H9 (cell line): ENCODE measurements around the gene TBC1D25. TPM values are rescaled to one million over a fixed set of nuclear protein-coding genes. Genes with fewer than 3 reads are reported as not detected.

Experiments
- DNase-seq: peaks from one replicate; pipeline ENCODE4 v3.0.0-alpha.2; 2017
- H2AFZ ChIP-seq: one replicate; pipeline ENCODE4 v1.6.1; 2013; ENCODE audit warnings: mild to moderate bottlenecking, low read length, control low read depth, moderate library complexity
- H2AK5ac ChIP-seq: 2 replicates; pipeline ENCODE4 v1.6.1; 2013; ENCODE audit warnings: low read length, control low read depth, mixed read lengths; ENCODE audit not compliant: insufficient read length
- H2BK120ac ChIP-seq: one replicate; pipeline ENCODE4 v1.6.1; 2013; ENCODE audit warnings: low read depth, mild to moderate bottlenecking, low read length, control low read depth, inconsistent platforms; ENCODE audit not compliant: poor library complexity, severe bottlenecking
- H2BK12ac ChIP-seq: 2 replicates; pipeline ENCODE4 v1.6.1; 2013; ENCODE audit warnings: low read length, control low read depth, mixed read lengths, low read depth; ENCODE audit not compliant: insufficient read length
- H2BK15ac ChIP-seq: 2 replicates; pipeline ENCODE4 v1.6.1; 2013; ENCODE audit warnings: low read depth, low read length, control low read depth
- H2BK20ac ChIP-seq: one replicate; pipeline ENCODE4 v1.6.1; 2013; ENCODE audit warnings: low read depth, mild to moderate bottlenecking, low read length, control low read depth, inconsistent platforms; ENCODE audit not compliant: poor library complexity, severe bottlenecking
- H2BK5ac ChIP-seq: 2 replicates; pipeline ENCODE4 v1.6.1; 2013; ENCODE audit warnings: low read length, control low read depth, mixed read lengths; ENCODE audit not compliant: insufficient read length
- H3K14ac ChIP-seq: 2 replicates; pipeline ENCODE4 v1.6.1; 2013; ENCODE audit warnings: low read length, control low read depth; ENCODE audit not compliant: insufficient read depth
- H3K18ac ChIP-seq: 2 replicates; pipeline ENCODE4 v1.6.1; 2013; ENCODE audit warnings: low read depth, mild to moderate bottlenecking, mixed read lengths, low read length, control low read depth; ENCODE audit not compliant: insufficient read length
- H3K23ac ChIP-seq: 2 replicates; pipeline ENCODE4 v1.6.1; 2013; ENCODE audit warnings: low read length, control low read depth, mixed read lengths, low read depth; ENCODE audit not compliant: insufficient read length
- H3K23me2 ChIP-seq: 2 replicates; pipeline ENCODE4 v1.6.1; 2013; ENCODE audit warnings: low read depth, mild to moderate bottlenecking, mixed read lengths, low read length, control low read depth; ENCODE audit not compliant: insufficient read length, poor library complexity, severe bottlenecking
- H3K27ac ChIP-seq: 2 replicates; pipeline ENCODE4 v1.5.1; 2013; ENCODE audit warnings: low read length, control low read depth, mixed read lengths, low read depth; ENCODE audit not compliant: insufficient read length
- H3K27me3 ChIP-seq: 2 replicates; pipeline ENCODE4 v1.6.1; 2013; ENCODE audit warnings: low read length, control low read depth, inconsistent platforms; ENCODE audit not compliant: insufficient read depth
- H3K4ac ChIP-seq: 2 replicates; pipeline ENCODE4 v1.6.1; 2013; ENCODE audit warnings: low read depth, mild to moderate bottlenecking, control low read depth, inconsistent platforms, low read length, moderate library complexity
- H3K4me1 ChIP-seq: 2 replicates; pipeline ENCODE4 v1.6.1; 2013; ENCODE audit warnings: low read length, control low read depth, inconsistent platforms; ENCODE audit not compliant: insufficient read depth
- H3K4me2 ChIP-seq: 2 replicates; pipeline ENCODE4 v1.6.1; 2013; ENCODE audit warnings: low read length, control low read depth, mixed read lengths; ENCODE audit not compliant: insufficient read length, insufficient read depth
- H3K56ac ChIP-seq: 2 replicates; pipeline ENCODE4 v1.6.1; 2013; ENCODE audit warnings: low read depth, mild to moderate bottlenecking, mixed read lengths, low read length, control low read depth; ENCODE audit not compliant: insufficient read length
- H3K79me1 ChIP-seq: 2 replicates; pipeline ENCODE4 v1.6.1; 2013; ENCODE audit warnings: low read depth, mild to moderate bottlenecking, moderate library complexity, low read length, control low read depth, inconsistent platforms; ENCODE audit not compliant: insufficient read depth, poor library complexity, severe bottlenecking
- H3K79me2 ChIP-seq: 2 replicates; pipeline ENCODE4 v1.6.1; 2013; ENCODE audit warnings: low read length, control low read depth, inconsistent platforms; ENCODE audit not compliant: insufficient read depth
- H3K9ac ChIP-seq: 2 replicates; pipeline ENCODE4 v1.6.1; 2013; ENCODE audit warnings: low read length, control low read depth, mixed read lengths; ENCODE audit not compliant: insufficient read length; ENCODE audit errors: extremely low read depth
- H3K9me3 ChIP-seq: one replicate; pipeline ENCODE4 v1.6.1; 2013; ENCODE audit warnings: low read depth, low read length, inconsistent platforms; ENCODE audit not compliant: control insufficient read depth
- H3T11ph ChIP-seq: one replicate; pipeline ENCODE4 v1.6.1; 2013; ENCODE audit warnings: mild to moderate bottlenecking, low read length, control low read depth, inconsistent platforms
- H4K20me1 ChIP-seq: one replicate; pipeline ENCODE4 v1.6.1; 2013; ENCODE audit not compliant: control insufficient read depth, insufficient read length, insufficient read depth
- H4K5ac ChIP-seq: 2 replicates; pipeline ENCODE4 v1.6.1; 2013; ENCODE audit warnings: low read depth, mild to moderate bottlenecking, mixed read lengths, low read length, control low read depth; ENCODE audit not compliant: insufficient read length
- H4K8ac ChIP-seq: replicated peaks from 2 replicates; pipeline ENCODE4 v1.6.1; 2013; ENCODE audit warnings: low read length, control low read depth, mixed read lengths, low read depth; ENCODE audit not compliant: insufficient read length
- H4K91ac ChIP-seq: 2 replicates; pipeline ENCODE4 v1.6.1; 2013; ENCODE audit warnings: low read depth, mild to moderate bottlenecking, moderate library complexity, mixed read lengths, low read length, control low read depth; ENCODE audit not compliant: insufficient read length
- H3K27ac Mint-ChIP-seq, 3 experiments: 2 replicates in 2 of 3; 3 replicates in 1 of 3; pipeline ENCODE4 v1.8.0; 2020 to 2021; ENCODE audit warnings: mixed read lengths in 3 of 3, mild to moderate bottlenecking in 1 of 3, moderate library complexity in 1 of 3
- H3K27me3 Mint-ChIP-seq: 2 replicates; pipeline ENCODE4 v1.8.0; 2021; ENCODE audit warnings: low read depth, mild to moderate bottlenecking, moderate library complexity, mixed read lengths
- H3K36me3 Mint-ChIP-seq, 3 experiments: 2 replicates in 2 of 3; 3 replicates in 1 of 3; pipeline ENCODE4 v1.8.0; 2020 to 2021; ENCODE audit warnings: low read depth in 3 of 3, mixed read lengths in 3 of 3; ENCODE audit not compliant: insufficient read depth in 1 of 3
- H3K4me1 Mint-ChIP-seq, 2 experiments: 2 replicates each; pipeline ENCODE4 v1.8.0; 2020; ENCODE audit warnings: mixed read lengths in 2 of 2
- H3K4me3 Mint-ChIP-seq, 2 experiments: 2 replicates in 1 of 2; 3 replicates in 1 of 2; pipeline ENCODE4 v1.8.0; 2020 to 2021; ENCODE audit warnings: mild to moderate bottlenecking in 2 of 2, mixed read lengths in 2 of 2, moderate library complexity in 1 of 2
- H3K9me3 Mint-ChIP-seq, 2 experiments: 2 replicates in 1 of 2; 3 replicates in 1 of 2; pipeline ENCODE4 v1.8.0; 2020; ENCODE audit warnings: mild to moderate bottlenecking in 2 of 2, mixed read lengths in 2 of 2, moderate library complexity in 1 of 2
- CTCF ChIP-seq: fragments of 200-600 bp; sonication (generic); conservative IDR thresholded peaks from 3 replicates; pipeline ENCODE4 v1.8.0; 2021; ENCODE audit warnings: antibody characterized with exemption, mild to moderate bottlenecking
- WGBS: extraction: QIAGEN DNeasy Blood & Tissue Kit; methylation state at CpG from one replicate; pipeline ENCODE4 v1.1.7; 2013; ENCODE audit warnings: missing lambda C conversion rate, low lambda C conversion rate, mixed read lengths; ENCODE audit not compliant: insufficient read length; ENCODE audit errors: extremely low coverage; 5-methylcytosine and 5-hydroxymethylcytosine counted together
- total RNA-seq: library from RNA; stranded (reverse); gene quantifications from 2 replicates; pipeline ENCODE4 v1.2.1, GENCODE V29; 2021

Gene TBC1D25
- total RNA-seq, 1 experiment from 2014 or later = 10.2 TPM

GRCh38 chrX:48606091-48606490, 66.6 kb downstream of the TBC1D25 start:
- no CpG with 5 or more reads among the region's 6 CpGs for WGBS
- H3K4me1 Mint-ChIP-seq = peaks cover 8 to 14% of the 10 kb centered on the region in 2 experiments; a peak in 3 of 4 replicates
- H3K23ac ChIP-seq = no peak overlapping the region

More at GRCh38 chrX:48606091-48606490, 66.6 kb downstream of the TBC1D25 start:
- Histone ChIP-seq H2BK20ac (no peak overlapping the region), H3K14ac (no peak overlapping the region), H4K5ac (no peak overlapping the region), H3K56ac (no peak overlapping the region), H3K4me1 (no peaks in the 10 kb centered on the region), H4K91ac (no peak overlapping the region), H3K79me1 (no peaks in the 10 kb centered on the region), H2BK5ac (no peak overlapping the region), H2BK12ac (no peak overlapping the region), H3T11ph (no peak overlapping the region), H3K18ac (no peak overlapping the region), H2AK5ac (no peak overlapping the region), H3K4ac (no peak overlapping the region), H3K23me2 (no peaks in the 10 kb centered on the region), H3K79me2 (no peaks in the 10 kb centered on the region), H2BK15ac (no peak overlapping the region), H3K9ac (no peak overlapping the region), H3K27ac (no peak overlapping the region), H4K8ac (no peak overlapping the region), H4K20me1 (no peaks in the 10 kb centered on the region), H3K4me2 (no peak overlapping the region), H2BK120ac (no peak overlapping the region), H3K9me3 (peaks cover 10% of the 10 kb centered on the region), H2AFZ (no peak overlapping the region), H3K27me3 (no peaks in the 10 kb centered on the region)
- H3K27me3 Mint-ChIP-seq = peaks cover 1% of the 10 kb centered on the region
- DNase-seq = no peak
- no peak overlapping the region for H3K4me3 Mint-ChIP-seq
- peak; percentile 49; the same call in 2 of the 3 replicates for TF ChIP-seq CTCF
- H3K9me3 Mint-ChIP-seq = peaks cover 69 to 71% of the 10 kb centered on the region in 2 experiments
- H3K36me3 Mint-ChIP-seq = peaks cover 9 to 27% (median 25%) of the 10 kb centered on the region in 3 experiments
- peak overlapping the region in 1 of 3 experiments; percentile 80; a peak in 1 of 7 replicates for H3K27ac Mint-ChIP-seq
